ENCODE results near the gene HOXB4. TPM values are rescaled to one million over a fixed set of nuclear protein-coding genes. Genes with fewer than 3 reads are reported as not detected.

HOXB4 gene
- total RNA-seq, 1 experiment from 2014 or later: 11.3 TPM

DNA sequence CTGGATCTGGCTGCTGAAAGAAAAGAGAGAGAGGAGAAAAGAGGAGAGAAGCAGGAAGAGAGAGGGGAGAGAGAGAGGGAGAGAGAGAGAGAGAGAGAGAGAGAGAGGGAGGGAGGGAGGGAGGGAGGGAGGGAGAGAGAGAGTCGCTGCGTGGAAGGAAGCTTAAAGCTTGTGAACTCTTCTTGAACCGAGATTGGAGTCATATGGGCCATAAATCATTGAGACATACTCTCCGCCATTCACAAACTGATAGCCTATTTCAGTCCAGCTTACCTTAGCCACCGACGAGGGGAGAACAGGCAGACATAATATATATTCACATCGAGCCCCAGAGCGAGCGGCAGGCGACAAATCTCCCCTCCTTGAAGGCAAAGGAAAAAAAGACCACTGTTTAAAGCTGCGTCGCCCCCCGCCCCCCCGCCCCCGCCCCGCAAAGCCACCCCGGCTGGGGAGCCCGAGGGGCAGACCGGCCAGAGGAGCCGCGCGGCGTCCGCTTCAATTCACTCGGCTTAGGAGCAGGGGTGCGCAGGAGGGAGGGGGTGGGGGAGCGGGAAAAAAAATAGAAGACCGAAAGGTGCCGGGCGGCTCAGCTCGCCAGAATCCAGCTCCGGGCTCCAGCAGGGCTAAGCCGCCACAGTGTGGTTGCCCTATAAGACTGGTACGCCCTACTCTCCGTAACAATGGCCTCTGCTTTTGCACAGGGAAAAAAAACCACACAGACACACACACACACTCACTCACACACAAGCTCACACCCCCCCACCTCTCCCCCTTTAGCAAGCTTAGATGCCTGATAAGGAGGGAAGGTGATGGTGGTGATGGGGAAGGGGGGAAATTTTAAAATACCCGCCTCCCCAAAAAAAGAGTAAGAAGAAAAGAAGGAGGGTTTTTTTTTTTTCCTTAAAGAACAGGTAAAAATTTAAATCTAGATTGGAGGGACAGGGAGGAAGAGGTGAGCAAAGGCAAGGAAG, 22.6 kb downstream of the HOXB4 start:
- Histone ChIP-seq H3K9me3 (ENCODE audit: control insufficient read depth in 1 of 2, insufficient read depth in 1 of 2, low read depth in 1 of 2, low read length in 2 of 2) (no peaks in the 10 kb centered on the region), H2AFZ (ENCODE audit: low read depth, low read length, poor library complexity, severe bottlenecking) (no peak overlapping the region)
- no TSS peak for BruUV-seq (replicated peaks)

More for the DNA sequence above, 22.6 kb downstream of the HOXB4 start:
- no peak for DNase-seq (ENCODE audit: low read depth, low spot score)
- RAD21 ChIA-PET (ENCODE audit: low non-redundant PET in 1 of 2, low total read pairs in 2 of 2, uncharacterized antibody in 2 of 2, unreplicated experiment in 2 of 2): no interaction called here
- Histone ChIP-seq H3K36me3 (ENCODE audit: control insufficient read depth in 1 of 2, insufficient read depth in 2 of 2, low read length in 2 of 2) (no peaks in the 10 kb centered on the region), H3K27ac (ENCODE audit: low read depth, low read length) (no peak overlapping the region), H3K9ac (ENCODE audit: low read length) (no peak overlapping the region), H3K27me3 (ENCODE audit: insufficient read depth, low read length) (no peaks in the 10 kb centered on the region), H3K4me2 (ENCODE audit: low read length) (no peak overlapping the region), H3K4me1 (ENCODE audit: control insufficient read depth in 1 of 2, insufficient read depth in 2 of 2, low read length in 2 of 2) (peaks cover 0 to 4% of the 10 kb centered on the region in 2 experiments; a peak in 1 of 4 replicates), H3K79me2 (ENCODE audit: insufficient read depth, low read length) (no peaks in the 10 kb centered on the region), H4K20me1 (ENCODE audit: insufficient read depth) (no peaks in the 10 kb centered on the region), H3K9me2 (ENCODE audit: insufficient read depth) (no peaks in the 10 kb centered on the region), H3K4me3 (replicated peaks in 1 of 2; ENCODE audit: low read depth in 1 of 2, low read length in 2 of 2) (no peak overlapping the region)
- POLR2A ChIA-PET: interaction anchor here (0.6 kb wide), 1 partner anchor 137 kb away, joined by 4 read pairs; no protein-coding TSS in a partner anchor
- intact Hi-C loops (cut with micrococcal nuclease): no loop called here
- CTCF ChIA-PET: interaction anchor here (0.7 kb wide), 1 partner anchor 147 kb away, joined by 3 read pairs; no protein-coding TSS in a partner anchor
- ATAC-seq: no peak
- TF ChIP-seq ZFX (IDR thresholded peaks at IDR 0.05): no peak
- TF ChIP-seq CBX3 (IDR thresholded peaks at IDR 0.05; ENCODE audit: low read depth): no peak
- no peak for TF ChIP-seq TCF7L2 (IDR thresholded peaks at IDR 0.05; ENCODE audit: borderline replicate concordance, extremely low read depth, insufficient read depth, insufficient read length)
- TF ChIP-seq, protein P1, sequence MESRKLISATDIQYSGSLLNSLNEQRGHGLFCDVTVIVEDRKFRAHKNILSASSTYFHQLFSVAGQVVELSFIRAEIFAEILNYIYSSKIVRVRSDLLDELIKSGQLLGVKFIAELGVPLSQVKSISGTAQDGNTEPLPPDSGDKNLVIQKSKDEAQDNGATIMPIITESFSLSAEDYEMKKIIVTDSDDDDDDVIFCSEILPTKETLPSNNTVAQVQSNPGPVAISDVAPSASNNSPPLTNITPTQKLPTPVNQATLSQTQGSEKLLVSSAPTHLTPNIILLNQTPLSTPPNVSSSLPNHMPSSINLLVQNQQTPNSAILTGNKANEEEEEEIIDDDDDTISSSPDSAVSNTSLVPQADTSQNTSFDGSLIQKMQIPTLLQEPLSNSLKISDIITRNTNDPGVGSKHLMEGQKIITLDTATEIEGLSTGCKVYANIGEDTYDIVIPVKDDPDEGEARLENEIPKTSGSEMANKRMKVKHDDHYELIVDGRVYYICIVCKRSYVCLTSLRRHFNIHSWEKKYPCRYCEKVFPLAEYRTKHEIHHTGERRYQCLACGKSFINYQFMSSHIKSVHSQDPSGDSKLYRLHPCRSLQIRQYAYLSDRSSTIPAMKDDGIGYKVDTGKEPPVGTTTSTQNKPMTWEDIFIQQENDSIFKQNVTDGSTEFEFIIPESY (IDR thresholded peaks at IDR 0.05; ENCODE audit: extremely low read depth, insufficient replicate concordance, low read length): no peak
- TF ChIP-seq POLR2AphosphoS5 (IDR thresholded peaks at IDR 0.05; ENCODE audit: low read depth, low read length): no peak
- TF ChIP-seq YY1 (IDR thresholded peaks at IDR 0.05; ENCODE audit: extremely low read depth, insufficient replicate concordance, low read depth, low read length): no peak
- TF ChIP-seq, protein P2, sequence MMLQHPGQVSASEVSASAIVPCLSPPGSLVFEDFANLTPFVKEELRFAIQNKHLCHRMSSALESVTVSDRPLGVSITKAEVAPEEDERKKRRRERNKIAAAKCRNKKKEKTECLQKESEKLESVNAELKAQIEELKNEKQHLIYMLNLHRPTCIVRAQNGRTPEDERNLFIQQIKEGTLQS (IDR thresholded peaks at IDR 0.05): no peak
- no peak for TF ChIP-seq CEBPB (IDR thresholded peaks at IDR 0.05; ENCODE audit: low read depth)
- no peak for TF ChIP-seq FOSL1 (IDR thresholded peaks at IDR 0.05; ENCODE audit: low read depth)
- no peak for TF ChIP-seq JUND (IDR thresholded peaks at IDR 0.05)
